ENCODE data around the gene TENT5C.

The TENT5C gene

DNA sequence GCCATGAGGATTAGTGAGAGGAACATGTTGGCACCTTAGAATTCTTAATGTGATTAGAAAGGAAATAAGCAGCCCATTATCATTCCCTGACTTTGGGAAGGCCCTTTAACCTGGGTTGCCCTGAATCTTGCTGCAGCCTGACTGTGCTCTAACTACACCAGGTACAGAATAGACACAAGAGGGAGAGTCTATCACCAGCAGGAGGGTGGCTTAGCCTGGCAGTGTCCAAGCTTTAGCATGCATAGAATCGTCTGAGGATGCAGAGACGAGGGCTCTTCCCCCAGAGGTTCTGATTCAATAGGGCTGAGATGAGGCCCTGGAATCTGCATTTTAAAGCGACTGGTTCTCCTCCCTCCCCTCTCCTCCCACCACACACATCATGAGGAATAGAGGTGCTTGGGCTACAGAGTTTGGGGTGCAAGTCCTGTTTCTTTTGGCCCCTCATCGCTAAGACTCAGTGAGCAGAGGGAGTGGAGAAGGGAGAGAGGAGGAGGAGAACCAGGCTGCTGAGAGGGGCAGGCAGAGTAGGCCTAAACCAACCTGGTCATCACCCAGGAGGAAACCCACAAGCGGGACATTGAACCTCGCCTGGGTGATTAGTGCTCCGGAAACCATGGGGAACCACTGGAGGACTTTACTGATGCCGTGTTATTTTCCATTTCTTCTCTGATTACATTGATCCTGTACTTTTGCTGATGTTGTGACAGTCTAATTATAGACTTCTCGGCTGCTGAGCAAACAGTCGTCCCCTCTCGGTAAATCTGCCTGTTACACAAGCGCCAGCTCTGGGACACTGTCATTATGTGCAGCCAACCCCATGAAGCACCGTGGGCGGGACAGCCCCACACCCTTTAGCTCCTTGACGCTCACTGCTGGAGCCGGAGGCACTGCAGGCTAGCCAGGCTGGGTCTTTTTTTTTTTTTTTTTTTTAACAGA, 6.3 kb upstream of the TENT5C start:
- no peak for TF ChIP-seq SALL2 (tag by site-specific recombination; IDR thresholded peaks at IDR 0.05; ENCODE audit: borderline replicate concordance)
- TF ChIP-seq, protein P1, sequence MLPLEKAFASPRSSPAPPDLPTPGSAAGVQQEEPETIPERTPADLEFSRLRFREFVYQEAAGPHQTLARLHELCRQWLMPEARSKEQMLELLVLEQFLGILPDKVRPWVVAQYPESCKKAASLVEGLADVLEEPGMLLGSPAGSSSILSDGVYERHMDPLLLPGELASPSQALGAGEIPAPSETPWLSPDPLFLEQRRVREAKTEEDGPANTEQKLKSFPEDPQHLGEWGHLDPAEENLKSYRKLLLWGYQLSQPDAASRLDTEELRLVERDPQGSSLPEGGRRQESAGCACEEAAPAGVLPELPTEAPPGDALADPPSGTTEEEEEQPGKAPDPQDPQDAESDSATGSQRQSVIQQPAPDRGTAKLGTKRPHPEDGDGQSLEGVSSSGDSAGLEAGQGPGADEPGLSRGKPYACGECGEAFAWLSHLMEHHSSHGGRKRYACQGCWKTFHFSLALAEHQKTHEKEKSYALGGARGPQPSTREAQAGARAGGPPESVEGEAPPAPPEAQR (tag by site-specific recombination; IDR thresholded peaks at IDR 0.05): no peak
- no peak for TF ChIP-seq ZNF157 (tag by site-specific recombination; IDR thresholded peaks at IDR 0.05)
- TF ChIP-seq ZNF2 (tag by site-specific recombination; IDR thresholded peaks at IDR 0.05): no peak
- TF ChIP-seq ZNF785 (tag by site-specific recombination; IDR thresholded peaks at IDR 0.05): no peak
- TF ChIP-seq ZNF19 (tag by site-specific recombination; IDR thresholded peaks at IDR 0.05; ENCODE audit: low read depth): no peak
- TF ChIP-seq ZNF350 (tag by site-specific recombination; IDR thresholded peaks at IDR 0.05): no peak
- TF ChIP-seq, protein P2, sequence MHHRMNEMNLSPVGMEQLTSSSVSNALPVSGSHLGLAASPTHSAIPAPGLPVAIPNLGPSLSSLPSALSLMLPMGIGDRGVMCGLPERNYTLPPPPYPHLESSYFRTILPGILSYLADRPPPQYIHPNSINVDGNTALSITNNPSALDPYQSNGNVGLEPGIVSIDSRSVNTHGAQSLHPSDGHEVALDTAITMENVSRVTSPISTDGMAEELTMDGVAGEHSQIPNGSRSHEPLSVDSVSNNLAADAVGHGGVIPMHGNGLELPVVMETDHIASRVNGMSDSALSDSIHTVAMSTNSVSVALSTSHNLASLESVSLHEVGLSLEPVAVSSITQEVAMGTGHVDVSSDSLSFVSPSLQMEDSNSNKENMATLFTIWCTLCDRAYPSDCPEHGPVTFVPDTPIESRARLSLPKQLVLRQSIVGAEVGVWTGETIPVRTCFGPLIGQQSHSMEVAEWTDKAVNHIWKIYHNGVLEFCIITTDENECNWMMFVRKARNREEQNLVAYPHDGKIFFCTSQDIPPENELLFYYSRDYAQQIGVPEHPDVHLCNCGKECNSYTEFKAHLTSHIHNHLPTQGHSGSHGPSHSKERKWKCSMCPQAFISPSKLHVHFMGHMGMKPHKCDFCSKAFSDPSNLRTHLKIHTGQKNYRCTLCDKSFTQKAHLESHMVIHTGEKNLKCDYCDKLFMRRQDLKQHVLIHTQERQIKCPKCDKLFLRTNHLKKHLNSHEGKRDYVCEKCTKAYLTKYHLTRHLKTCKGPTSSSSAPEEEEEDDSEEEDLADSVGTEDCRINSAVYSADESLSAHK (tag by site-specific recombination; IDR thresholded peaks at IDR 0.05): no peak
- TF ChIP-seq, protein P3, sequence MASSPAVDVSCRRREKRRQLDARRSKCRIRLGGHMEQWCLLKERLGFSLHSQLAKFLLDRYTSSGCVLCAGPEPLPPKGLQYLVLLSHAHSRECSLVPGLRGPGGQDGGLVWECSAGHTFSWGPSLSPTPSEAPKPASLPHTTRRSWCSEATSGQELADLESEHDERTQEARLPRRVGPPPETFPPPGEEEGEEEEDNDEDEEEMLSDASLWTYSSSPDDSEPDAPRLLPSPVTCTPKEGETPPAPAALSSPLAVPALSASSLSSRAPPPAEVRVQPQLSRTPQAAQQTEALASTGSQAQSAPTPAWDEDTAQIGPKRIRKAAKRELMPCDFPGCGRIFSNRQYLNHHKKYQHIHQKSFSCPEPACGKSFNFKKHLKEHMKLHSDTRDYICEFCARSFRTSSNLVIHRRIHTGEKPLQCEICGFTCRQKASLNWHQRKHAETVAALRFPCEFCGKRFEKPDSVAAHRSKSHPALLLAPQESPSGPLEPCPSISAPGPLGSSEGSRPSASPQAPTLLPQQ (tag by site-specific recombination; IDR thresholded peaks at IDR 0.05): no peak
- no peak for TF ChIP-seq GLI4 (tag by site-specific recombination; IDR thresholded peaks at IDR 0.05)
- TF ChIP-seq PRDM1 (tag by site-specific recombination; IDR thresholded peaks at IDR 0.05): no peak
- TF ChIP-seq SP7 (tag by site-specific recombination; IDR thresholded peaks at IDR 0.05): peak; percentile 89
- no peak for TF ChIP-seq OSR2 (tag by site-specific recombination; IDR thresholded peaks at IDR 0.05)
- TF ChIP-seq ZBTB20 (tag by site-specific recombination; IDR thresholded peaks at IDR 0.05): 0 out of 2 replicates have a peak, but pooled peaks have one; percentile 27
- H3K36me3 ChIP-seq (ENCODE audit: control insufficient read depth in 2 of 2, insufficient read depth in 1 of 2, low read length in 2 of 2): no peaks in the 10 kb centered on the region
- no peak overlapping the region for H3K4me3 ChIP-seq (ENCODE audit: low read depth, low read length)
- H3K4me1 ChIP-seq (ENCODE audit: control insufficient read depth, insufficient read depth, low read length): peaks cover under 1% of the 10 kb centered on the region; the same call in 1 of the 2 replicates
- no peak overlapping the region for H3K27ac ChIP-seq (ENCODE audit: extremely low read depth, low read depth, low read length)
- ChIA-PET CTCF (no interaction called here), POLR2A (no interaction called here)
- no peaks in the 10 kb centered on the region for H3K9me3 ChIP-seq (ENCODE audit: control insufficient read depth, insufficient read depth, low read depth, low read length)

DNA sequence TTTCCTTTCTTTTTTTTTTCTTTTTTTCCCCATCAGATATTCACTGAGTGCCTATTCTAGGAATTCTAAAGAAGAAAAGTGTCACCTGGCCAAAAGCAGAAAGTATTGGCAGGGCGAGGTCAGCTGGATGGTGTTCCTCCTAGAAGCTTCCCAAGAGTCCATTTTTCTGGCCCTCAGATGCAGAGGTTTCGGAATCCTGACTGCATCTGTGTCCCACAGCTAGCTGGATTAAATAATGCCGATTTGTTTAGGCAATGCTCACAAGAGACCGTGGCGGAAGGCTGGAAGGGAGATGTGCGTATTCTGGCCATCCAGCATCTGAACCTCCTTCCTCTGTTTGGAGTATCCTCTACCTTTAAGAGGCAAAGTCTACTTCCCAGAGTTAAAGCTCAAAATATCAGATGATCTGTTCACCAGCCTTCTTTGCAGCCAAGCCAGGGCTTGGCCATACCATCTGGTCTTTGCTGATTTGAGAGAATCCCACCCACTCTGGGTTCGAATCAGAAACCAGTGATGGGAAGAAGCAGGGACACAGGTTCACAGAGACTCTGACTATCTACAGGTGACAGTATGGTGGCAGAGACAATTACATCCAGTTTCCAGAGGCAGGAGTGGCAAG, 5.4 kb upstream of the TENT5C start:
- TF ChIP-seq MEIS1 (CRISPR knock-in tag; IDR thresholded peaks at IDR 0.05; ENCODE audit: borderline replicate concordance) (no peak), FEZF1 (tag by site-specific recombination; IDR thresholded peaks at IDR 0.05) (no peak), ZNF391 (tag by site-specific recombination; IDR thresholded peaks at IDR 0.05; ENCODE audit: borderline replicate concordance, low read depth) (no peak), ZNF426 (tag by site-specific recombination; IDR thresholded peaks at IDR 0.05) (no peak), TRIM28 (IDR thresholded peaks at IDR 0.05; ENCODE audit: borderline replicate concordance, low read length) (no peak), ZNF133 (tag by site-specific recombination; IDR thresholded peaks at IDR 0.05) (no peak), ZNF292 (tag by site-specific recombination; IDR thresholded peaks at IDR 0.05; ENCODE audit: borderline replicate concordance, low read depth) (no peak), ZNF560 (tag by site-specific recombination; IDR thresholded peaks at IDR 0.05; ENCODE audit: borderline replicate concordance) (no peak), ZXDB (tag by site-specific recombination; IDR thresholded peaks at IDR 0.05) (no peak), ZNF266 (tag by site-specific recombination; IDR thresholded peaks at IDR 0.05; ENCODE audit: low read depth) (no peak), ZNF664 (tag by site-specific recombination; IDR thresholded peaks at IDR 0.05) (no peak), ZNF600 (tag by site-specific recombination; IDR thresholded peaks at IDR 0.05) (no peak), ZNF843 (tag by site-specific recombination; IDR thresholded peaks at IDR 0.05) (no peak), ZNF530 (tag by site-specific recombination; IDR thresholded peaks at IDR 0.05; ENCODE audit: low read depth) (no peak)
- TF ChIP-seq, protein P3 (tag by site-specific recombination; IDR thresholded peaks at IDR 0.05): no peak
- CTCF ChIA-PET: no interaction called here

More for the DNA sequence above, 5.4 kb upstream of the TENT5C start:
- Histone ChIP-seq H3K36me3 (ENCODE audit: control insufficient read depth in 2 of 2, insufficient read depth in 1 of 2, low read length in 2 of 2) (no peaks in the 10 kb centered on the region), H3K27ac (ENCODE audit: extremely low read depth, low read depth, low read length) (no peak overlapping the region), H3K4me3 (ENCODE audit: low read depth, low read length) (no peak overlapping the region), H3K9me3 (ENCODE audit: control insufficient read depth, insufficient read depth, low read depth, low read length) (no peaks in the 10 kb centered on the region), H3K4me1 (ENCODE audit: control insufficient read depth, insufficient read depth, low read length) (peaks cover 5% of the 10 kb centered on the region; the same call in 1 of the 2 replicates)
- POLR2A ChIA-PET: no interaction called here

Data from HEK293 (cell line).